Keratinocyte (primary cell): ENCODE data around the gene CTNNA2. TPM values are rescaled to one million over a fixed set of nuclear protein-coding genes. Genes with fewer than 3 reads are reported as not detected.
A peak's percentile ranks its signal among the peaks of the same experiment; 100 is the strongest.

Source experiments
- DNase-seq: peaks from one replicate; pipeline ENCODE4 v3.0.0-alpha.2; 2011; ENCODE audit warnings: low read depth, missing footprints, low spot score
- FAIRE-seq: peaks from 2 replicates; lab custom pipeline; 2011; peaks lifted over from hg19 to GRCh38; lab: Jason Lieb, UNC
- H2AFZ ChIP-seq: 2 replicates; pipeline ENCODE4 v1.6.0; 2012; ENCODE audit warnings: low read length, control low read depth, inconsistent platforms; ENCODE audit not compliant: control insufficient read depth
- H3K27ac ChIP-seq: 2 replicates; pipeline ENCODE4 v1.5.1; 2011; ENCODE audit warnings: low read length; ENCODE audit not compliant: control insufficient read depth, insufficient read depth
- H3K27me3 ChIP-seq: 3 replicates; pipeline ENCODE4 v1.6.0; 2011; ENCODE audit warnings: low read length; ENCODE audit not compliant: control insufficient read depth, insufficient read depth; ENCODE audit errors: extremely low read depth
- H3K36me3 ChIP-seq, 2 experiments: 2 replicates in 1 of 2; 3 replicates in 1 of 2; pipeline ENCODE4 v1.5.1; 2011; ENCODE audit warnings: low read length in 2 of 2, mild to moderate bottlenecking in 1 of 2; ENCODE audit not compliant: control insufficient read depth in 2 of 2, insufficient read depth in 2 of 2; ENCODE audit errors: extremely low read depth in 1 of 2
- H3K4me1 ChIP-seq: 3 replicates; pipeline ENCODE4 v1.5.1; 2011; ENCODE audit warnings: low read length; ENCODE audit not compliant: control insufficient read depth, insufficient read depth; ENCODE audit errors: extremely low read depth
- H3K4me2 ChIP-seq: 3 replicates; pipeline ENCODE4 v1.6.0; 2011; ENCODE audit warnings: low read depth, low read length; ENCODE audit not compliant: control insufficient read depth, insufficient read depth; ENCODE audit errors: extremely low read depth
- H3K4me3 ChIP-seq, 3 experiments: fragments of 200-600 bp in 1 of 3; sonication (generic) in 1 of 3; 2 replicates in 2 of 3; 3 replicates in 1 of 3; pipeline ENCODE4 v1.5.1; 2011 to 2016; ENCODE audit warnings: low read length in 3 of 3, mild to moderate bottlenecking in 3 of 3, control low read depth in 2 of 3, inconsistent platforms in 1 of 3, low read depth in 1 of 3, mixed read lengths in 1 of 3, mixed run types in 1 of 3, moderate library complexity in 1 of 3; ENCODE audit not compliant: control insufficient read depth in 2 of 3, insufficient read depth in 2 of 3; ENCODE audit errors: extremely low read depth in 1 of 3
- H3K79me2 ChIP-seq: 2 replicates; pipeline ENCODE4 v1.6.0; 2012; ENCODE audit warnings: low read length; ENCODE audit not compliant: control insufficient read depth, insufficient read depth
- H3K9ac ChIP-seq: 3 replicates; pipeline ENCODE4 v1.6.0; 2011; ENCODE audit warnings: low read length; ENCODE audit not compliant: control insufficient read depth, insufficient read depth; ENCODE audit errors: extremely low read depth
- H3K9me1 ChIP-seq: 3 replicates; pipeline ENCODE4 v1.6.0; 2011; ENCODE audit warnings: low read length; ENCODE audit not compliant: control insufficient read depth, insufficient read depth; ENCODE audit errors: extremely low read depth
- H3K9me3 ChIP-seq: 2 replicates; pipeline ENCODE4 v1.5.1; 2012; ENCODE audit warnings: low read depth, low read length; ENCODE audit not compliant: control insufficient read depth
- H4K20me1 ChIP-seq: 3 replicates; pipeline ENCODE4 v1.6.0; 2011; ENCODE audit warnings: low read length; ENCODE audit not compliant: control insufficient read depth, insufficient read depth; ENCODE audit errors: extremely low read depth
- EZH2 ChIP-seq: IDR thresholded peaks from one replicate; pipeline ENCODE4 v1.6.1; 2012; ENCODE audit warnings: inconsistent platforms, mild to moderate bottlenecking, low read length, moderate library complexity
- dilution Hi-C: fragments of 300-500 bp; cut with MboI; formaldehyde crosslinking; loops from one replicate; pipeline ENCODE4 v1.7.0; 2020; ENCODE audit warnings: low sequenced_read_pairs; ENCODE audit not compliant: extremely low pct_ligation_motif_present
- polyA plus RNA-seq, 5 experiments: library from polyadenylated mRNA; depleted of rRNA in 3 of 5; stranded (reverse) in 3 of 5; stranded (forward) in 1 of 5; unstranded in 1 of 5; fragments of >200 nt; gene quantifications; 1 replicate in 1 of 5; 2 replicates in 3 of 5; 3 replicates in 1 of 5; pipeline versions ENCODE4 v1.2.1 to v1.2.3, GENCODE V29; 2011 to 2012; ENCODE audit warnings: missing spikeins in 2 of 5, low read depth in 1 of 5, low replicate concordance in 1 of 5
- TF ChIP-seq, protein P1 (sequence below), 3 experiments: IDR thresholded peaks in 1 of 3; conservative IDR thresholded peaks in 1 of 3; optimal IDR thresholded peaks in 1 of 3; 2 replicates in 2 of 3; 3 replicates in 1 of 3; pipeline versions ENCODE3 to v1.5.1; 2011; ENCODE audit warnings: low read length in 3 of 3, mild to moderate bottlenecking in 3 of 3, moderate library complexity in 2 of 3, control low read depth in 1 of 3, inconsistent platforms in 1 of 3; ENCODE audit not compliant: insufficient read depth in 2 of 3; ENCODE audit errors: extremely low read depth in 1 of 3

The CTNNA2 gene
- polyA plus RNA-seq, 1 donor (not counting 4 experiments of a cell fraction or from before 2014, with no cell fraction given), result not detected

DNA sequence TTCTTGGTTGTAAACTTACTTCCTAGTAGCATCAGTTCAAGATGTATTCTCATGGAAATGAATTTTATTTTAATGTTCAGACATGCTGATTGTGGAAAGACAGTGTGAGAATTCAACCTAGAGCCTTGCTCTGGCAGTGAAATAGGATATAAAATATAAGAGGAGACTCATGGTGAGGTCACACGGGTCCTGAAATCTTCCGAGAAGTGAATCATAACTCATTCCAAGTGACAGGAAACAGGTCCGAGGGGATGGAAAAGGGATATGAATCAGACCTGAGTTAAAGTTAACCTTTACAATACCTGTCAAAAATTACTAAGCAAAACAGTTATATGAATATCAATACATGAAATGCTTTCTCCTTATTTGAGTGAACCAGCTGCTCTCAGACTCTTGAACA, 976.9 kb downstream of the CTNNA2 start:
- no peak overlapping the region for H3K4me3 ChIP-seq
- DNase-seq, result peak; percentile 46
- TF ChIP-seq EZH2, result no peak
- TF ChIP-seq, protein P1, sequence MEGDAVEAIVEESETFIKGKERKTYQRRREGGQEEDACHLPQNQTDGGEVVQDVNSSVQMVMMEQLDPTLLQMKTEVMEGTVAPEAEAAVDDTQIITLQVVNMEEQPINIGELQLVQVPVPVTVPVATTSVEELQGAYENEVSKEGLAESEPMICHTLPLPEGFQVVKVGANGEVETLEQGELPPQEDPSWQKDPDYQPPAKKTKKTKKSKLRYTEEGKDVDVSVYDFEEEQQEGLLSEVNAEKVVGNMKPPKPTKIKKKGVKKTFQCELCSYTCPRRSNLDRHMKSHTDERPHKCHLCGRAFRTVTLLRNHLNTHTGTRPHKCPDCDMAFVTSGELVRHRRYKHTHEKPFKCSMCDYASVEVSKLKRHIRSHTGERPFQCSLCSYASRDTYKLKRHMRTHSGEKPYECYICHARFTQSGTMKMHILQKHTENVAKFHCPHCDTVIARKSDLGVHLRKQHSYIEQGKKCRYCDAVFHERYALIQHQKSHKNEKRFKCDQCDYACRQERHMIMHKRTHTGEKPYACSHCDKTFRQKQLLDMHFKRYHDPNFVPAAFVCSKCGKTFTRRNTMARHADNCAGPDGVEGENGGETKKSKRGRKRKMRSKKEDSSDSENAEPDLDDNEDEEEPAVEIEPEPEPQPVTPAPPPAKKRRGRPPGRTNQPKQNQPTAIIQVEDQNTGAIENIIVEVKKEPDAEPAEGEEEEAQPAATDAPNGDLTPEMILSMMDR (optimal IDR thresholded peaks at IDR 0.05 in 1 of 3, IDR thresholded peaks at IDR 0.05 in 1 of 3, conservative IDR thresholded peaks at IDR 0.05 in 1 of 3; ENCODE audit: extremely low read depth in 1 of 3, insufficient read depth in 2 of 3, low read length in 3 of 3), result no peak
- H3K4me2 ChIP-seq, result peak overlapping the region; percentile 47
- no peaks in the 10 kb centered on the region for H3K79me2 ChIP-seq
- no peaks in the 10 kb centered on the region for H3K4me1 ChIP-seq
- no peak overlapping the region for H3K9ac ChIP-seq
- no peaks in the 10 kb centered on the region for H4K20me1 ChIP-seq
- peak overlapping the region; percentile 31 for H2AFZ ChIP-seq
- FAIRE-seq, result peak; percentile 66
- no peaks in the 10 kb centered on the region for H3K36me3 ChIP-seq
- H3K9me3 ChIP-seq, result no peaks in the 10 kb centered on the region
- dilution Hi-C loops, result no loop called here
- no peaks in the 10 kb centered on the region for H3K9me1 ChIP-seq
- no peaks in the 10 kb centered on the region for H3K27me3 ChIP-seq
- H3K27ac ChIP-seq, result no peak overlapping the region

DNA sequence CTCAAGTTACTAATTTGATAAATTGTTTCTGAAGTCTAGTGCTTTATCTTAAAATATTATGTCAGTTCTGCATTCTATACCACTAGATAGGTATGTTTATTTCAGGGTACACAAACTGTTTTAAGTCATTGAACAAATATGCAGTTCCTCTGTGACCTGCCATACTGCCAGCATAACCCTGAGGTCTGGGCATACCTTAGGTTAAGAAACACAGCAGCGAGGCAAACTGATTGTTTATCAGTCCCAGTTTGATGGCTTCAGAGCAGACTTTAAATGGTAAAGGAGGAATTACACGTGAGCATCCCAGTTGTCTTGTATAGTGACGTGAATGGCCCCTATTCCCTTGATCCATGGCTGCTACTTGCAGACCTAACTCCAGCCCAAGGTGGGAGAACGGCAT, 978.1 kb downstream of the CTNNA2 start:
- H2AFZ ChIP-seq, result no peak overlapping the region
- dilution Hi-C loops, result no loop called here

More for the DNA sequence above, 978.1 kb downstream of the CTNNA2 start:
- no peak overlapping the region for H3K9ac ChIP-seq
- no peaks in the 10 kb centered on the region for H3K36me3 ChIP-seq
- no peaks in the 10 kb centered on the region for H3K9me3 ChIP-seq
- no peaks in the 10 kb centered on the region for H4K20me1 ChIP-seq
- DNase-seq (no peak), FAIRE-seq (no peak)
- H3K9me1 ChIP-seq, result no peaks in the 10 kb centered on the region
- H3K27ac ChIP-seq, result no peak overlapping the region
- no peak for TF ChIP-seq EZH2
- TF ChIP-seq, protein P1 (optimal IDR thresholded peaks at IDR 0.05 in 1 of 3, IDR thresholded peaks at IDR 0.05 in 1 of 3, conservative IDR thresholded peaks at IDR 0.05 in 1 of 3; ENCODE audit: extremely low read depth in 1 of 3, insufficient read depth in 2 of 3, low read length in 3 of 3), result no peak
- H3K4me3 ChIP-seq, result no peak overlapping the region
- no peaks in the 10 kb centered on the region for H3K27me3 ChIP-seq
- no peaks in the 10 kb centered on the region for H3K79me2 ChIP-seq
- H3K4me2 ChIP-seq, result no peak overlapping the region
- no peaks in the 10 kb centered on the region for H3K4me1 ChIP-seq
